GM23338 (cell line): ENCODE data around the gene AP1S1. TPM values are rescaled to one million over a fixed set of nuclear protein-coding genes. Genes with fewer than 3 reads are reported as not detected.

Source experiments
- ATAC-seq: fragments of 200-7000 bp; cut with Tn5 transposase; 3 replicates; pipeline ENCODE4 v1.9.1; 2020
- DNase-seq: peaks from one replicate; pipeline ENCODE4 v3.0.0-alpha.2; 2015; ENCODE audit warnings: low spot score
- H2AFZ ChIP-seq: fragments of 200-600 bp; sonication (generic); 2 replicates; pipeline ENCODE4 v1.8.0; 2016; ENCODE audit warnings: antibody characterized with exemption, mild to moderate bottlenecking, moderate library complexity
- H3F3A ChIP-seq: fragments of 200-600 bp; sonication (generic); replicated peaks from 2 replicates; pipeline ENCODE4 v1.8.0; 2017; ENCODE audit warnings: antibody characterized with exemption, mixed run types, low read depth
- H3K27ac ChIP-seq: fragments of 200-600 bp; sonication (generic); 2 replicates; pipeline ENCODE4 v1.6.1; 2016; ENCODE audit warnings: low read depth
- H3K27me3 ChIP-seq: fragments of 200-600 bp; sonication (generic); 2 replicates; pipeline ENCODE4 v1.8.0; 2016; ENCODE audit warnings: mild to moderate bottlenecking, mixed run types, moderate library complexity; ENCODE audit not compliant: insufficient read depth
- H3K36me3 ChIP-seq: fragments of 200-600 bp; sonication (generic); 2 replicates; pipeline ENCODE4 v1.8.0; 2016; ENCODE audit warnings: mild to moderate bottlenecking; ENCODE audit not compliant: insufficient read depth
- H3K4me1 ChIP-seq: fragments of 200-600 bp; sonication (generic); 2 replicates; pipeline ENCODE4 v1.8.0; 2016; ENCODE audit warnings: mild to moderate bottlenecking, moderate library complexity; ENCODE audit not compliant: insufficient read depth
- H3K4me2 ChIP-seq: fragments of 200-600 bp; sonication (generic); 2 replicates; pipeline ENCODE4 v1.7.1; 2017; ENCODE audit warnings: mixed run types
- H3K4me3 ChIP-seq: fragments of 200-600 bp; sonication (generic); 2 replicates; pipeline ENCODE4 v1.6.1; 2016; ENCODE audit warnings: mixed run types
- H3K79me2 ChIP-seq: fragments of 200-600 bp; sonication (generic); replicated peaks from 2 replicates; pipeline ENCODE4 v1.8.0; 2017; ENCODE audit warnings: mild to moderate bottlenecking; ENCODE audit not compliant: insufficient read depth
- H3K9me2 ChIP-seq: fragments of 200-600 bp; sonication (generic); 2 replicates; pipeline ENCODE4 v1.8.0; 2017; ENCODE audit not compliant: insufficient read depth
- H4K20me1 ChIP-seq: fragments of 200-600 bp; sonication (generic); replicated peaks from 2 replicates; pipeline ENCODE4 v1.8.0; 2017; ENCODE audit warnings: mild to moderate bottlenecking; ENCODE audit not compliant: insufficient read depth
- H3K27ac Mint-ChIP-seq: 2 replicates; pipeline ENCODE4 v1.8.0; 2020; ENCODE audit warnings: inconsistent platforms, mild to moderate bottlenecking, moderate library complexity, mixed read lengths
- H3K27me3 Mint-ChIP-seq: 3 replicates; pipeline ENCODE4 v1.8.0; 2022; ENCODE audit warnings: low read depth, mild to moderate bottlenecking, moderate library complexity, mixed read lengths, inconsistent platforms; ENCODE audit not compliant: insufficient read depth, poor library complexity
- H3K36me3 Mint-ChIP-seq: 3 replicates; pipeline ENCODE4 v1.8.0; 2021; ENCODE audit warnings: low read depth, mild to moderate bottlenecking, inconsistent platforms, moderate library complexity, mixed read lengths
- H3K4me1 Mint-ChIP-seq: 3 replicates; pipeline ENCODE4 v1.8.0; 2020; ENCODE audit warnings: mild to moderate bottlenecking, inconsistent platforms, mixed read lengths
- H3K4me3 Mint-ChIP-seq: 3 replicates; pipeline ENCODE4 v1.8.0; 2021; ENCODE audit warnings: moderate library complexity, mild to moderate bottlenecking, inconsistent platforms, mixed read lengths
- H3K9me3 Mint-ChIP-seq: 3 replicates; pipeline ENCODE4 v1.8.0; 2020; ENCODE audit warnings: moderate library complexity, mild to moderate bottlenecking, inconsistent platforms, mixed read lengths
- CREB1 ChIP-seq: fragments of 250-450 bp; sonication (Bioruptor Pico); IDR thresholded peaks from 2 replicates; pipeline ENCODE4 v1.5.0; 2020; ENCODE audit warnings: low read depth, mild to moderate bottlenecking, moderate library complexity
- EZH2 ChIP-seq: fragments of 200-600 bp; sonication (generic); IDR thresholded peaks from one replicate; pipeline ENCODE4 v1.8.0; 2017; ENCODE audit warnings: antibody characterized with exemption, mild to moderate bottlenecking, low read depth; ENCODE audit not compliant: unreplicated experiment
- EZH2phosphoT487 ChIP-seq: fragments of 200-600 bp; sonication (generic); IDR thresholded peaks from one replicate; pipeline ENCODE4 v1.8.1; 2018; ENCODE audit warnings: antibody characterized with exemption; ENCODE audit not compliant: unreplicated experiment
- JUNB ChIP-seq: IDR thresholded peaks from one replicate; pipeline ENCODE4 v1.6.1; 2016; ENCODE audit warnings: antibody characterized with exemption; ENCODE audit not compliant: unreplicated experiment
- NANOG ChIP-seq: IDR thresholded peaks from 2 replicates; pipeline ENCODE4 v1.6.1; 2016; ENCODE audit warnings: antibody characterized with exemption, borderline replicate concordance
- POLR2AphosphoS5 ChIP-seq: IDR thresholded peaks from 2 replicates; pipeline ENCODE4 v1.6.1; 2016; ENCODE audit warnings: antibody characterized with exemption, low read depth
- STAT1 ChIP-seq: IDR thresholded peaks from one replicate; pipeline ENCODE4 v1.6.1; 2016; ENCODE audit warnings: antibody characterized with exemption; ENCODE audit not compliant: unreplicated experiment
- ZNF114 ChIP-seq: fragments of 250-450 bp; sonication (Bioruptor Pico); IDR thresholded peaks from 2 replicates; pipeline ENCODE4 v1.5.0; 2020; ENCODE audit warnings: mild to moderate bottlenecking, moderate library complexity
- ZNF331 ChIP-seq: fragments of 250-450 bp; sonication (Bioruptor Pico); IDR thresholded peaks from 2 replicates; pipeline ENCODE4 v1.5.0; 2020; ENCODE audit warnings: low read depth, mild to moderate bottlenecking, moderate library complexity
- polyA plus RNA-seq: library from polyadenylated mRNA; unstranded; fragments of >200 nt; fragmentation: Nextera tagmentation; extraction: Ambion mirVana; gene quantifications from 2 replicates; pipeline ENCODE4 v1.2.1, GENCODE V29; 2016
- total RNA-seq: library from RNA; depleted of rRNA; stranded (reverse); fragments of >200 nt; shearing (Covaris generic); gene quantifications from 2 replicates; pipeline ENCODE4 v1.2.3, GENCODE V29; 2014
- TF ChIP-seq, protein P1 (sequence below): IDR thresholded peaks from 2 replicates; pipeline ENCODE4 v1.6.1; 2016; ENCODE audit warnings: antibody characterized with exemption
- TF ChIP-seq, protein P2 (sequence below): fragments of 250-450 bp; sonication (Bioruptor Pico); IDR thresholded peaks from 2 replicates; pipeline ENCODE4 v1.5.0; 2020; ENCODE audit warnings: mild to moderate bottlenecking, moderate library complexity
- TF ChIP-seq, protein P3 (sequence below): IDR thresholded peaks from one replicate; pipeline ENCODE4 v1.6.1; 2018; ENCODE audit warnings: antibody characterized with exemption; ENCODE audit not compliant: unreplicated experiment
- TF ChIP-seq, protein P4 (sequence below), 2 experiments: fragments of 200-600 bp in 1 of 2; sonication (generic) in 1 of 2; conservative IDR thresholded peaks; 2 replicates each; pipeline versions ENCODE4 v1.5.1 to v1.6.1; 2016 to 2017; ENCODE audit warnings: antibody characterized with exemption in 2 of 2, low read depth in 2 of 2, mild to moderate bottlenecking in 2 of 2, moderate library complexity in 1 of 2

The AP1S1 gene
- total and polyA plus RNA-seq, 2 experiments from 2014 or later, result 11.5 to 60.6 TPM

DNA sequence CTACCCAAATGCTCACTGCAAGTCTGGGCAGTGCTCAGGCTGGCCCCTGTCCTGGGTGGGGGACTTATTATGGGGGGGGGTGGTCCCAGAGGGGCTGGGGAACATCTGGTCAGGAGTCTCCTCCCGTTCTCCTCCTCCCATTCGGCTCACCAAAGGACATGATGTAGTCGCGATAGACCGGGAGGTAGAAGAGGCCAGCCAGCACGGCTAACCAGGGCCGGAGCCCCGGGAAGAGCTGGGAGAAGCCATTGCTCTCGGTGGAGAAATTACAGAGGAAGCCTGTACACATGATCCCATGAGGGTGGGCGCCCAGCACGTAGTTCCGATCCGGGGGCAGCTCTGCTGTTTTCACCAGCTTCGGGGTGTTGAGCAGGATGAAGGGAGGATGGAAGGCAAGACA is 44.2 kb downstream of the AP1S1 start:
- Mint-ChIP-seq H3K4me1 (peaks cover 18% of the 10 kb centered on the region), H3K27me3 (peaks cover 20% of the 10 kb centered on the region), H3K4me3 (no peak overlapping the region), H3K27ac (no peak overlapping the region), H3K9me3 (no peaks in the 10 kb centered on the region), H3K36me3 (no peaks in the 10 kb centered on the region)
- Histone ChIP-seq H3K27ac (no peak overlapping the region), H3K9me2 (no peaks in the 10 kb centered on the region), H3K4me2 (0 out of 2 replicates have a peak overlapping the region, but pooled peaks have one; percentile 14), H3K27me3 (peaks cover 25% of the 10 kb centered on the region), H3K36me3 (no peaks in the 10 kb centered on the region), H3K4me1 (peaks cover 16% of the 10 kb centered on the region), H3F3A (peaks cover 9% of the 10 kb centered on the region), H4K20me1 (no peaks in the 10 kb centered on the region), H3K79me2 (no peaks in the 10 kb centered on the region), H3K4me3 (no peak overlapping the region), H2AFZ (peak overlapping the region; percentile 59; the same call in 1 of the 2 replicates)
- DNase-seq, result no peak
- TF ChIP-seq JUNB (no peak), EZH2 (no peak), ZNF114 (CRISPR knock-in tag) (no peak), ZNF331 (no peak), CREB1 (CRISPR knock-in tag) (no peak), POLR2AphosphoS5 (no peak), EZH2phosphoT487 (no peak), STAT1 (no peak), NANOG (no peak)
- TF ChIP-seq, protein P1, sequence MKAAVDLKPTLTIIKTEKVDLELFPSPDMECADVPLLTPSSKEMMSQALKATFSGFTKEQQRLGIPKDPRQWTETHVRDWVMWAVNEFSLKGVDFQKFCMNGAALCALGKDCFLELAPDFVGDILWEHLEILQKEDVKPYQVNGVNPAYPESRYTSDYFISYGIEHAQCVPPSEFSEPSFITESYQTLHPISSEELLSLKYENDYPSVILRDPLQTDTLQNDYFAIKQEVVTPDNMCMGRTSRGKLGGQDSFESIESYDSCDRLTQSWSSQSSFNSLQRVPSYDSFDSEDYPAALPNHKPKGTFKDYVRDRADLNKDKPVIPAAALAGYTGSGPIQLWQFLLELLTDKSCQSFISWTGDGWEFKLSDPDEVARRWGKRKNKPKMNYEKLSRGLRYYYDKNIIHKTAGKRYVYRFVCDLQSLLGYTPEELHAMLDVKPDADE, result no peak
- TF ChIP-seq, protein P2, sequence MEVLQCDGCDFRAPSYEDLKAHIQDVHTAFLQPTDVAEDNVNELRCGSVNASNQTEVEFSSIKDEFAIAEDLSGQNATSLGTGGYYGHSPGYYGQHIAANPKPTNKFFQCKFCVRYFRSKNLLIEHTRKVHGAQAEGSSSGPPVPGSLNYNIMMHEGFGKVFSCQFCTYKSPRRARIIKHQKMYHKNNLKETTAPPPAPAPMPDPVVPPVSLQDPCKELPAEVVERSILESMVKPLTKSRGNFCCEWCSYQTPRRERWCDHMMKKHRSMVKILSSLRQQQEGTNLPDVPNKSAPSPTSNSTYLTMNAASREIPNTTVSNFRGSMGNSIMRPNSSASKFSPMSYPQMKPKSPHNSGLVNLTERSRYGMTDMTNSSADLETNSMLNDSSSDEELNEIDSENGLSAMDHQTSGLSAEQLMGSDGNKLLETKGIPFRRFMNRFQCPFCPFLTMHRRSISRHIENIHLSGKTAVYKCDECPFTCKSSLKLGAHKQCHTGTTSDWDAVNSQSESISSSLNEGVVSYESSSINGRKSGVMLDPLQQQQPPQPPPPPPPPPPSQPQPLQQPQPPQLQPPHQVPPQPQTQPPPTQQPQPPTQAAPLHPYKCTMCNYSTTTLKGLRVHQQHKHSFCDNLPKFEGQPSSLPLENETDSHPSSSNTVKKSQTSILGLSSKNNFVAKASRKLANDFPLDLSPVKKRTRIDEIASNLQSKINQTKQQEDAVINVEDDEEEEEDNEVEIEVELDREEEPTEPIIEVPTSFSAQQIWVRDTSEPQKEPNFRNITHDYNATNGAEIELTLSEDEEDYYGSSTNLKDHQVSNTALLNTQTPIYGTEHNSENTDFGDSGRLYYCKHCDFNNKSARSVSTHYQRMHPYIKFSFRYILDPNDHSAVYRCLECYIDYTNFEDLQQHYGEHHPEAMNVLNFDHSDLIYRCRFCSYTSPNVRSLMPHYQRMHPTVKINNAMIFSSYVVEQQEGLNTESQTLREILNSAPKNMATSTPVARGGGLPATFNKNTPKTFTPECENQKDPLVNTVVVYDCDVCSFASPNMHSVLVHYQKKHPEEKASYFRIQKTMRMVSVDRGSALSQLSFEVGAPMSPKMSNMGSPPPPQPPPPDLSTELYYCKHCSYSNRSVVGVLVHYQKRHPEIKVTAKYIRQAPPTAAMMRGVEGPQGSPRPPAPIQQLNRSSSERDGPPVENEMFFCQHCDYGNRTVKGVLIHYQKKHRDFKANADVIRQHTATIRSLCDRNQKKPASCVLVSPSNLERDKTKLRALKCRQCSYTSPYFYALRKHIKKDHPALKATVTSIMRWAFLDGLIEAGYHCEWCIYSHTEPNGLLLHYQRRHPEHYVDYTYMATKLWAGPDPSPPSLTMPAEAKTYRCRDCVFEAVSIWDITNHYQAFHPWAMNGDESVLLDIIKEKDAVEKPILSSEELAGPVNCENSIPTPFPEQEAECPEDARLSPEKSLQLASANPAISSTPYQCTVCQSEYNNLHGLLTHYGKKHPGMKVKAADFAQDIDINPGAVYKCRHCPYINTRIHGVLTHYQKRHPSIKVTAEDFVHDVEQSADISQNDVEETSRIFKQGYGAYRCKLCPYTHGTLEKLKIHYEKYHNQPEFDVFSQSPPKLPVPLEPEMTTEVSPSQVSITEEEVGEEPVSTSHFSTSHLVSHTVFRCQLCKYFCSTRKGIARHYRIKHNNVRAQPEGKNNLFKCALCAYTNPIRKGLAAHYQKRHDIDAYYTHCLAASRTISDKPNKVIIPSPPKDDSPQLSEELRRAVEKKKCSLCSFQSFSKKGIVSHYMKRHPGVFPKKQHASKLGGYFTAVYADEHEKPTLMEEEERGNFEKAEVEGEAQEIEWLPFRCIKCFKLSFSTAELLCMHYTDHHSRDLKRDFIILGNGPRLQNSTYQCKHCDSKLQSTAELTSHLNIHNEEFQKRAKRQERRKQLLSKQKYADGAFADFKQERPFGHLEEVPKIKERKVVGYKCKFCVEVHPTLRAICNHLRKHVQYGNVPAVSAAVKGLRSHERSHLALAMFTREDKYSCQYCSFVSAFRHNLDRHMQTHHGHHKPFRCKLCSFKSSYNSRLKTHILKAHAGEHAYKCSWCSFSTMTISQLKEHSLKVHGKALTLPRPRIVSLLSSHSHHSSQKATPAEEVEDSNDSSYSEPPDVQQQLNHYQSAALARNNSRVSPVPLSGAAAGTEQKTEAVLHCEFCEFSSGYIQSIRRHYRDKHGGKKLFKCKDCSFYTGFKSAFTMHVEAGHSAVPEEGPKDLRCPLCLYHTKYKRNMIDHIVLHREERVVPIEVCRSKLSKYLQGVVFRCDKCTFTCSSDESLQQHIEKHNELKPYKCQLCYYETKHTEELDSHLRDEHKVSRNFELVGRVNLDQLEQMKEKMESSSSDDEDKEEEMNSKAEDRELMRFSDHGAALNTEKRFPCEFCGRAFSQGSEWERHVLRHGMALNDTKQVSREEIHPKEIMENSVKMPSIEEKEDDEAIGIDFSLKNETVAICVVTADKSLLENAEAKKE, result no peak
- TF ChIP-seq, protein P3, sequence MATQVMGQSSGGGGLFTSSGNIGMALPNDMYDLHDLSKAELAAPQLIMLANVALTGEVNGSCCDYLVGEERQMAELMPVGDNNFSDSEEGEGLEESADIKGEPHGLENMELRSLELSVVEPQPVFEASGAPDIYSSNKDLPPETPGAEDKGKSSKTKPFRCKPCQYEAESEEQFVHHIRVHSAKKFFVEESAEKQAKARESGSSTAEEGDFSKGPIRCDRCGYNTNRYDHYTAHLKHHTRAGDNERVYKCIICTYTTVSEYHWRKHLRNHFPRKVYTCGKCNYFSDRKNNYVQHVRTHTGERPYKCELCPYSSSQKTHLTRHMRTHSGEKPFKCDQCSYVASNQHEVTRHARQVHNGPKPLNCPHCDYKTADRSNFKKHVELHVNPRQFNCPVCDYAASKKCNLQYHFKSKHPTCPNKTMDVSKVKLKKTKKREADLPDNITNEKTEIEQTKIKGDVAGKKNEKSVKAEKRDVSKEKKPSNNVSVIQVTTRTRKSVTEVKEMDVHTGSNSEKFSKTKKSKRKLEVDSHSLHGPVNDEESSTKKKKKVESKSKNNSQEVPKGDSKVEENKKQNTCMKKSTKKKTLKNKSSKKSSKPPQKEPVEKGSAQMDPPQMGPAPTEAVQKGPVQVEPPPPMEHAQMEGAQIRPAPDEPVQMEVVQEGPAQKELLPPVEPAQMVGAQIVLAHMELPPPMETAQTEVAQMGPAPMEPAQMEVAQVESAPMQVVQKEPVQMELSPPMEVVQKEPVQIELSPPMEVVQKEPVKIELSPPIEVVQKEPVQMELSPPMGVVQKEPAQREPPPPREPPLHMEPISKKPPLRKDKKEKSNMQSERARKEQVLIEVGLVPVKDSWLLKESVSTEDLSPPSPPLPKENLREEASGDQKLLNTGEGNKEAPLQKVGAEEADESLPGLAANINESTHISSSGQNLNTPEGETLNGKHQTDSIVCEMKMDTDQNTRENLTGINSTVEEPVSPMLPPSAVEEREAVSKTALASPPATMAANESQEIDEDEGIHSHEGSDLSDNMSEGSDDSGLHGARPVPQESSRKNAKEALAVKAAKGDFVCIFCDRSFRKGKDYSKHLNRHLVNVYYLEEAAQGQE, result no peak
- TF ChIP-seq, protein P4, sequence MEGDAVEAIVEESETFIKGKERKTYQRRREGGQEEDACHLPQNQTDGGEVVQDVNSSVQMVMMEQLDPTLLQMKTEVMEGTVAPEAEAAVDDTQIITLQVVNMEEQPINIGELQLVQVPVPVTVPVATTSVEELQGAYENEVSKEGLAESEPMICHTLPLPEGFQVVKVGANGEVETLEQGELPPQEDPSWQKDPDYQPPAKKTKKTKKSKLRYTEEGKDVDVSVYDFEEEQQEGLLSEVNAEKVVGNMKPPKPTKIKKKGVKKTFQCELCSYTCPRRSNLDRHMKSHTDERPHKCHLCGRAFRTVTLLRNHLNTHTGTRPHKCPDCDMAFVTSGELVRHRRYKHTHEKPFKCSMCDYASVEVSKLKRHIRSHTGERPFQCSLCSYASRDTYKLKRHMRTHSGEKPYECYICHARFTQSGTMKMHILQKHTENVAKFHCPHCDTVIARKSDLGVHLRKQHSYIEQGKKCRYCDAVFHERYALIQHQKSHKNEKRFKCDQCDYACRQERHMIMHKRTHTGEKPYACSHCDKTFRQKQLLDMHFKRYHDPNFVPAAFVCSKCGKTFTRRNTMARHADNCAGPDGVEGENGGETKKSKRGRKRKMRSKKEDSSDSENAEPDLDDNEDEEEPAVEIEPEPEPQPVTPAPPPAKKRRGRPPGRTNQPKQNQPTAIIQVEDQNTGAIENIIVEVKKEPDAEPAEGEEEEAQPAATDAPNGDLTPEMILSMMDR (conservative IDR thresholded peaks at IDR 0.05; ENCODE audit: low read depth in 2 of 2), result no peak
- no peak for ATAC-seq
